GM19372 (cell line): ENCODE measurements around the gene INMT.

Source experiments
- ATAC-seq: cut with Tn5 transposase; IDR thresholded peaks from one replicate; pipeline ENCODE4 v1.9.1; 2021; ENCODE audit warnings: mild to moderate bottlenecking, low read depth, moderate library complexity; ENCODE audit not compliant: unreplicated experiment

Gene INMT

GRCh38 chr7:30750683-30751650 lies 968 bp upstream of the INMT start:
- no peak for ATAC-seq

- no peak for ATAC-seq
Measured at GRCh38 chr7:30752484-30752883, 549 bp downstream of the INMT start.

DNA sequence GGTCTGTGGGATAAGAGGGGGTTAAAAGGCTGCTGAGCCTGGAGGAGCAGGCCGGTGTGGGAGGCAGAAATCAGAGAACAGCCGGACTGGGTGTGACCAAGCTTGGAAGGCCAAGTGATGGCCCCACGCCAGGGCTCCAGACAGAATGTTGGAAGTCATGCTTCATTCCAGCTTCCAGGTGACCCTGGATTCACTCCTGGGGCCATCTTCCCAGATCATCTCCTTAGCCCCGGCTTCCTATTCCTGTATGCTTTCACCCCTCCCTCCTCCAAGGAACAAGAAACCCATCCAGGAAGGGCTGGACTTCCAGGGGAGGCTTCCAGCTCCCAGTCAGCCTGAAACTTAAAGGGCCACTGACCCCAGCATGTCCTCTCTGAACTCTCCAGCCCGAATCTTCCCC lies 1.0 kb downstream of the INMT start:
- ATAC-seq: no peak

GRCh38 chr7:30754315-30754877 lies 2.5 kb downstream of the INMT start:
- no peak for ATAC-seq

DNA sequence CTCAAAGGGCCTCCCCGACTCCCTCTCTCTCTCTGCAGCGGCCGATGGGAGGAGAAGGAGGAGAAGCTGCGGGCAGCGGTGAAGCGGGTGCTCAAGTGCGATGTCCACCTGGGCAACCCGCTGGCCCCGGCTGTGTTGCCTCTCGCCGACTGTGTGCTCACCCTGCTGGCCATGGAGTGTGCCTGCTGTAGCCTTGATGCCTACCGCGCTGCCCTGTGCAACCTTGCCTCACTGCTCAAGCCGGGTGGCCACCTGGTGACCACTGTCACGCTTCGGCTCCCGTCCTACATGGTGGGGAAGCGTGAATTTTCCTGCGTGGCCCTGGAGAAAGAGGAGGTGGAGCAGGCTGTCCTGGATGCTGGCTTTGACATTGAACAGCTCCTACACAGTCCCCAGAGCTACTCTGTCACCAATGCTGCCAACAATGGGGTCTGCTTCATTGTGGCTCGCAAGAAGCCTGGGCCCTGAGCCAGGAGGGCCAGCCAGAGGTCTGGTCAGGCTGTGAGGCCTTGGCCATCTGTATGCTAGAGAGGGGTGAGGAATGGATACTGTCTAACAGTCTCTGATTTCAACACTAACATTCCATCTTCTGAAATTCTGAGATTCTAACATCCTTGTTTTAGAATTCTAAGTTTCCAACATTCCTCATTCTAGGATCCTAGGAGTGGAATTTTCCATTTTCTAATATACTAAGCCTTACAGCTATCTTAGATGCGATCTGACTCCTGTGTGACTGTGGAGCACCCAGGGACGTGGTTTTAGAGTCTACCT lies 3.6 kb downstream of the INMT start:
- ATAC-seq: no peak

DNA sequence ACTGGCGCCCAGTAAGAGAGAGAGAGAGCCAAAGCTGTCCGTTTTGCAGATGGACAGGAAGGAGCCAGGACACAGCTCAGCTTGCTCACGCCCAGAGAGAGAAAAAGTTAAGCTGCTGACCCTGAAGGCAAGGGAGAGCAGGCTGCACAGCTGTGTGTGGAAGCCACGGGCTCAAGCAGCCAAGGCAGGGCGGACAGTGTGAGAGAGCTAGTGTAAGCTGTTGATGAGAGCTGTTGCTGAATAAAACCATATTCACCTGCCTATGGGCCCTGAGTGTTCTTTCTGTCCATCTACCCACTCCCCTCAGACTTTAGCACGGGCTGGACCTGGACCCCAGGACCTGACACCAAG lies 5.4 kb downstream of the INMT start:
- no peak for ATAC-seq

- ATAC-seq: no peak
Measured at GRCh38 chr7:30760514-30761213, 8.7 kb downstream of the INMT start.

GRCh38 chr7:30761214-30762156 lies 9.6 kb downstream of the INMT start:
- no peak for ATAC-seq

- peak; percentile 85 for ATAC-seq
Measured at GRCh38 chr7:30764030-30764975, 12.4 kb downstream of the INMT start.

GRCh38 chr7:30765408-30765807 lies 13.5 kb downstream of the INMT start:
- ATAC-seq: no peak

- ATAC-seq: no peak
Measured at GRCh38 chr7:30770845-30771173, 18.9 kb downstream of the INMT start.

DNA sequence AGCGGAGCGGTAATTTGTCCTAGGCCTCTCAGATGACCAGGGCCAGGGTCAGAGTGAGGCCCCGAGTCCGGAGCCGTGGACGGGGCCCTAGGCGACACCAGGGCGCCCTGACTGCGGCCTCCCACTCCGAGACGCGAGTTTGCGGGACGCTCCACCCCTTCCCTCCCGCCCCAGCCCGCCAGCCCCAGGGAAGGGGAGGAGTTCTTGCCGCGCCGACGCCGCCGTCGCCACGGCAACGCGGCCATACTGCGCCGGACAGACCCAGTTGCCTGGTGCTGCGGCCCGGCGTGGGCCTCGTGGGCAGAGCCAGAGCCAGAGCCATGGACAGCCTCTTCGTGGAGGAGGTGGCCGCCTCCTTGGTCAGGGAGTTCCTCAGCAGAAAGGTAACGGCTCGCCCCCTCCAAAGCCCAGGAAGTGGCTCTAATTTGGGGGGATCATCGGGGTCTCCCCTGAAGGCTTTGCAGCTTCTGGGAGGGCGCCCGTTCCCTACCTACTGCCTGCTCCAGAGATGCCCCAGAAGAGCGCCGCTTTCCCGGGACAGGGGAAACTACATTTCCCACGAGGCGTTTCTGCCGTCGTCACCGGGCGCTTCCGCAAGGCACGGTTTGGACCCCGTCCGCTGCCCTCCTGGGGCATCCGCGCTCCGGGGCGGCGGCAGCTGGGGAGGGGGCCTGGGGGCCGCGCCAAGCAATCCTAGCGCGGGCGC lies 19.4 kb downstream of the INMT start, which contains the start of gene MINDY4:
MINDY4 (plus strand) TSS at position 244 of the 706 bp plus-strand sequence; CDS start at position 321, 77 bp downstream.
- peak; percentile 82 for ATAC-seq

- ATAC-seq: peak; percentile 26
Measured at GRCh38 chr7:30771880-30772425, 20.0 kb downstream of the INMT start.

DNA sequence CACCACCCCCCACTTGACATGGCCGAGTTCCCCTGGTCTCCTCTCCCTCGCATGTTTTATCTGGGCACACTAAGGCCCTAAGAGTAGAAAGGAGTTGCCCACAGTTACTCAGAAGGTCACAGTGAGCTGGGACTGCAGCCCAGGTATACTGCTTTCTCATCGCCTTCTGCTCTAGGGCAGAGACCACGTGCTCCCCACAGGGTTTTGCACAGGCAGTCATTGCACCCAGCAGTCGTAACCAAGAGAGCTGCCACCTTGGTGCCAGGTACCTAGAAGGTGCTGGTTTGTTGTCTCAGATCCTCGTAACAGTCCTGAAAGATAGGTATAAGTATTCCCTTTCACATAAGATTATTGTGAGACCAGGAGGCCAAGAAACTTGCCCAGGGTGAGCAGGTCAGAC lies 21.0 kb downstream of the INMT start:
- no peak for ATAC-seq

DNA sequence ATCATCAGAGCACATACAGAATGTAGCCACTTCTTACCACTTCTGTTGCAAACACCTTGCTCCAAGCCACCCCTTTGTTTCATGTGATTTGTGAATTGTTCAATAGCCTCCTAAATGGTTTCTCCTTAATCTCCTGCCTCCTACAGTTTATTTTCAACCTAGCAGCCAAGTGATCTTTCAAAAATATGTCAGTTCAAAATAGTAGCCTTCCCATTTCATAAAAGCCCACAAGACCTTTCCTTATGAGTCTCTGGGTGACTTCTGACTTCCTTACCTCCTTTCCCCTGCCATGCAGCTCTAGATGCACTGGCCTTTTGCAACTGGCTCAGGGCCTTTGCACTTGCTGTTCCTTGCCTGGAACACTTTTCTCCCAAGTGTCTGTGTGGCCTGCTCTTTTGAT lies 24.1 kb downstream of the INMT start:
- no peak for ATAC-seq

DNA sequence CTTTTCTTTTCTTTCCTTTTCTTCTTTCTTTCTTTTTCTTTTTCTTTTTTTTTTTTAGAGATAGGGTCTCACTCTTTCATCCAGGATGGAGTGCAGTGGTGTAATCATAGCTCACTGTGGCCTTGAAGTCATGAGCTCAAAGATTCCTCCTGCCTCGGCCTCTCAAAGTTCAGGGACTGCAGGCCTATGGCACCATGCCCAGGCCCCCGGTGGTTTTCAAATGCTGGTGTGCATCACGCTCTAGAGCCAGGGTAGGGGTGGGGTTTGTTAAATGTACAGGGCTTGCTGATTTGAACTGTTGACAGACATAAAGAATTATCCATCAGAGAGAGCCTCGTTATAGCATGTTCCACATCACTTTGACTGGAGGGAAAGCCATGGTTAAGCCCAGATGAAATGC lies 25.0 kb downstream of the INMT start:
- no peak for ATAC-seq

DNA sequence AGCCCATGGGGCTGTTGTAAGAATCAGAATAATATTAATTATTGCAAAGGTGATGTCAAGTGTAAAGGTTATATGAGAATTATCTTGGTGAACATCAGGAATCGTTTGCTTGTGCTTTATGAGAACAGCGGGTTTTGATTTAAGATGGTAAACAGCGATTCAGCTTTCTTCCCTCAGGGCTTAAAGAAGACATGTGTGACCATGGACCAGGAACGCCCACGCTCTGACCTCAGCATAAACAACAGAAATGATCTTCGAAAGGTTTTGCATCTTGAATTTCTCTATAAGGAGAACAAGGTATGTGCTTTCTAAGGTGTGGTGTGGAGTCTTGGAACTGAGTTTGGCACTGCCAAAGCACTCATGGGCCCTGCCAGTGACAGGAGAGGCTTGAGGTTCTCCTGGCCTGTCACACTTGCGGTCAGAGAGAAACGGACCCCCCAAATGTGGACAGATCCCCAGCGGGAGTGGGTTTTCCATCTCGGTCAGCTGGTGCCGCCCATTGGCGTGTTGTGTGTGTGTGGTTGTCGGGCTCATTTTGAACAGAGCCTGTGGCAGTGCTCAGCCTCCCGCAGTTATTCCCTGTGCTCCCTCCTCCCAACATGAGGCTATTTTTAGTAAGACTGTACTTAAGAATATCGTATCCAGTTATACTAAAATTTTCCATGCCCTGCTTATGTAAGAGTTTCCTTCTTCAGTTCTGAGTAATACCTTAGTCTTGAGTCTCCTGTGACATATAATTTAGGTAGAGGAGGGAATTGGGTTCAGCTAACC lies 26.5 kb downstream of the INMT start:
- no peak for ATAC-seq
